ENCODE measurements around the gene MXRA7.

MXRA7 gene

DNA sequence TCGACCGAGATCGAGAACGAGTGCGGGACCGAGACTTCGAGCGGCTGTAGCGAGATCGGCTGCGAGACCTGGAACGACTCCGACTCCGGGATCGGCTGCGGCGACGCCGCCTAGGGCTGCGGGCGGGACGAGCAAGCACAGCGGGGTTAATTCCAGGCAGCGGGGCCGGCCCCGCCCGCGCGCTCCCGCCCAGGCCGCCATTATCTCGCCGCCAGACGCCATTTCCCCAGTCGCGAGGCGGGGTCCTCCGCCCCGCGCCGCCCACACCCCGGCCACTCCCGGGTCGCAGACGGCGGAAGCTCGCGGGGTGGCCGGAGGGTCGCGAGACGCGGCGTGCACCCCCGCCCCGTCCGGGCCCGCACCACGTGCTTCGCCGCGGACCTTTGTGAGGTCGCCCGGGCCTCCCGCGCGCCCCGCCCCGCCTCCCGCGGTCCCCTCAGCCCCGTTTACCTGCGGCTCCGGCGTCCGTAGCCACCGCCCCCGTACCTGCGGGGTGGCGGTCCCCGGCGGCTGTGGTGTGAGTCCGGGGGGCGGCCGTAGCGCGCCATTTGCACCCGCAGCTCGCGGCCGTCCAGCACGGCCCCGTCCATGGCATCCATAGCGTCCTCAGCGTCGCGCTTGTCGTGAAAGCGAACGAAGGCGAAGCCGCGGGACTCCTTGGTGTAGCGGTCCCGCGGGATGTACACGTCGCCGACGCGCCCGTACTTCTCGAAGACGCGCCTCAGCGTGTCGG lies 25.8 kb upstream of the MXRA7 start (continued):
- TF ChIP-seq ZNF121 (tag by site-specific recombination; IDR thresholded peaks at IDR 0.05), result no peak
- TF ChIP-seq ZNF16 (tag by site-specific recombination; IDR thresholded peaks at IDR 0.05; ENCODE audit: low read depth), result no peak
- no peak for TF ChIP-seq ZFP3 (tag by site-specific recombination; IDR thresholded peaks at IDR 0.05; ENCODE audit: low read depth)
- TF ChIP-seq SP7 (tag by site-specific recombination; IDR thresholded peaks at IDR 0.05), result no peak; the same call in 1 of the 2 replicates
- no peak for TF ChIP-seq ZNF138 (tag by site-specific recombination; IDR thresholded peaks at IDR 0.05; ENCODE audit: borderline replicate concordance)
- TF ChIP-seq ZNF514 (tag by site-specific recombination; IDR thresholded peaks at IDR 0.05), result no peak
- TF ChIP-seq, protein P1, sequence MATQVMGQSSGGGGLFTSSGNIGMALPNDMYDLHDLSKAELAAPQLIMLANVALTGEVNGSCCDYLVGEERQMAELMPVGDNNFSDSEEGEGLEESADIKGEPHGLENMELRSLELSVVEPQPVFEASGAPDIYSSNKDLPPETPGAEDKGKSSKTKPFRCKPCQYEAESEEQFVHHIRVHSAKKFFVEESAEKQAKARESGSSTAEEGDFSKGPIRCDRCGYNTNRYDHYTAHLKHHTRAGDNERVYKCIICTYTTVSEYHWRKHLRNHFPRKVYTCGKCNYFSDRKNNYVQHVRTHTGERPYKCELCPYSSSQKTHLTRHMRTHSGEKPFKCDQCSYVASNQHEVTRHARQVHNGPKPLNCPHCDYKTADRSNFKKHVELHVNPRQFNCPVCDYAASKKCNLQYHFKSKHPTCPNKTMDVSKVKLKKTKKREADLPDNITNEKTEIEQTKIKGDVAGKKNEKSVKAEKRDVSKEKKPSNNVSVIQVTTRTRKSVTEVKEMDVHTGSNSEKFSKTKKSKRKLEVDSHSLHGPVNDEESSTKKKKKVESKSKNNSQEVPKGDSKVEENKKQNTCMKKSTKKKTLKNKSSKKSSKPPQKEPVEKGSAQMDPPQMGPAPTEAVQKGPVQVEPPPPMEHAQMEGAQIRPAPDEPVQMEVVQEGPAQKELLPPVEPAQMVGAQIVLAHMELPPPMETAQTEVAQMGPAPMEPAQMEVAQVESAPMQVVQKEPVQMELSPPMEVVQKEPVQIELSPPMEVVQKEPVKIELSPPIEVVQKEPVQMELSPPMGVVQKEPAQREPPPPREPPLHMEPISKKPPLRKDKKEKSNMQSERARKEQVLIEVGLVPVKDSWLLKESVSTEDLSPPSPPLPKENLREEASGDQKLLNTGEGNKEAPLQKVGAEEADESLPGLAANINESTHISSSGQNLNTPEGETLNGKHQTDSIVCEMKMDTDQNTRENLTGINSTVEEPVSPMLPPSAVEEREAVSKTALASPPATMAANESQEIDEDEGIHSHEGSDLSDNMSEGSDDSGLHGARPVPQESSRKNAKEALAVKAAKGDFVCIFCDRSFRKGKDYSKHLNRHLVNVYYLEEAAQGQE (tag by site-specific recombination; IDR thresholded peaks at IDR 0.05), result no peak
- TF ChIP-seq, protein P2, sequence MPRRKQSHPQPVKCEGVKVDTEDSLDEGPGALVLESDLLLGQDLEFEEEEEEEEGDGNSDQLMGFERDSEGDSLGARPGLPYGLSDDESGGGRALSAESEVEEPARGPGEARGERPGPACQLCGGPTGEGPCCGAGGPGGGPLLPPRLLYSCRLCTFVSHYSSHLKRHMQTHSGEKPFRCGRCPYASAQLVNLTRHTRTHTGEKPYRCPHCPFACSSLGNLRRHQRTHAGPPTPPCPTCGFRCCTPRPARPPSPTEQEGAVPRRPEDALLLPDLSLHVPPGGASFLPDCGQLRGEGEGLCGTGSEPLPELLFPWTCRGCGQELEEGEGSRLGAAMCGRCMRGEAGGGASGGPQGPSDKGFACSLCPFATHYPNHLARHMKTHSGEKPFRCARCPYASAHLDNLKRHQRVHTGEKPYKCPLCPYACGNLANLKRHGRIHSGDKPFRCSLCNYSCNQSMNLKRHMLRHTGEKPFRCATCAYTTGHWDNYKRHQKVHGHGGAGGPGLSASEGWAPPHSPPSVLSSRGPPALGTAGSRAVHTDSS (tag by site-specific recombination; IDR thresholded peaks at IDR 0.05), result no peak
- TF ChIP-seq ZNF623 (tag by site-specific recombination; IDR thresholded peaks at IDR 0.05), result no peak
- no peak for TF ChIP-seq ZNF155 (tag by site-specific recombination; IDR thresholded peaks at IDR 0.05)
- peak; percentile 25; the same call in 1 of the 2 replicates for TF ChIP-seq ZNF843 (tag by site-specific recombination; IDR thresholded peaks at IDR 0.05)
- TF ChIP-seq, protein P3, sequence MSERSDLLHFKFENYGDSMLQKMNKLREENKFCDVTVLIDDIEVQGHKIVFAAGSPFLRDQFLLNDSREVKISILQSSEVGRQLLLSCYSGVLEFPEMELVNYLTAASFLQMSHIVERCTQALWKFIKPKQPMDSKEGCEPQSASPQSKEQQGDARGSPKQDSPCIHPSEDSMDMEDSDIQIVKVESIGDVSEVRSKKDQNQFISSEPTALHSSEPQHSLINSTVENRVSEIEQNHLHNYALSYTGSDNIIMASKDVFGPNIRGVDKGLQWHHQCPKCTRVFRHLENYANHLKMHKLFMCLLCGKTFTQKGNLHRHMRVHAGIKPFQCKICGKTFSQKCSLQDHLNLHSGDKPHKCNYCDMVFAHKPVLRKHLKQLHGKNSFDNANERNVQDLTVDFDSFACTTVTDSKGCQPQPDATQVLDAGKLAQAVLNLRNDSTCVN (tag by site-specific recombination; optimal IDR thresholded peaks at IDR 0.05), result peak; percentile 90
- TF ChIP-seq ZNF175 (tag by site-specific recombination; IDR thresholded peaks at IDR 0.05), result no peak
- no peak for TF ChIP-seq ZNF555 (tag by site-specific recombination; conservative IDR thresholded peaks at IDR 0.05)
- TF ChIP-seq ZNF214 (tag by site-specific recombination; IDR thresholded peaks at IDR 0.05; ENCODE audit: borderline replicate concordance), result no peak
- no peak for TF ChIP-seq ZFP41 (tag by site-specific recombination; IDR thresholded peaks at IDR 0.05; ENCODE audit: borderline replicate concordance)
- no peak for TF ChIP-seq ZXDB (tag by site-specific recombination; IDR thresholded peaks at IDR 0.05)
- no peak for TF ChIP-seq ZNF768 (tag by site-specific recombination; IDR thresholded peaks at IDR 0.05)
- TF ChIP-seq, protein P4, sequence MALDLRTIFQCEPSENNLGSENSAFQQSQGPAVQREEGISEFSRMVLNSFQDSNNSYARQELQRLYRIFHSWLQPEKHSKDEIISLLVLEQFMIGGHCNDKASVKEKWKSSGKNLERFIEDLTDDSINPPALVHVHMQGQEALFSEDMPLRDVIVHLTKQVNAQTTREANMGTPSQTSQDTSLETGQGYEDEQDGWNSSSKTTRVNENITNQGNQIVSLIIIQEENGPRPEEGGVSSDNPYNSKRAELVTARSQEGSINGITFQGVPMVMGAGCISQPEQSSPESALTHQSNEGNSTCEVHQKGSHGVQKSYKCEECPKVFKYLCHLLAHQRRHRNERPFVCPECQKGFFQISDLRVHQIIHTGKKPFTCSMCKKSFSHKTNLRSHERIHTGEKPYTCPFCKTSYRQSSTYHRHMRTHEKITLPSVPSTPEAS (tag by site-specific recombination; IDR thresholded peaks at IDR 0.05), result no peak
- no peak for TF ChIP-seq ZNF248 (tag by site-specific recombination; IDR thresholded peaks at IDR 0.05)
- TF ChIP-seq ZNF19 (tag by site-specific recombination; IDR thresholded peaks at IDR 0.05; ENCODE audit: low read depth), result no peak
- no peak for TF ChIP-seq ZNF146 (tag by site-specific recombination; IDR thresholded peaks at IDR 0.05)
- TF ChIP-seq ZNF114 (tag by site-specific recombination; IDR thresholded peaks at IDR 0.05), result no peak
- TF ChIP-seq ZNF510 (tag by site-specific recombination; IDR thresholded peaks at IDR 0.05; ENCODE audit: insufficient replicate concordance), result no peak
- TF ChIP-seq ZFHX2 (tag by site-specific recombination; conservative IDR thresholded peaks at IDR 0.05), result peak; percentile 90
- TF ChIP-seq ZNF600 (tag by site-specific recombination; IDR thresholded peaks at IDR 0.05), result peak; percentile 70; the same call in 1 of the 2 replicates
- no peak; the same call in 1 of the 2 replicates for TF ChIP-seq ZNF501 (tag by site-specific recombination; IDR thresholded peaks at IDR 0.05)
- no peak for TF ChIP-seq HOXC10 (CRISPR knock-in tag; IDR thresholded peaks at IDR 0.05)
- TF ChIP-seq ZNF140 (tag by site-specific recombination; IDR thresholded peaks at IDR 0.05), result no peak
- TF ChIP-seq, protein P5, sequence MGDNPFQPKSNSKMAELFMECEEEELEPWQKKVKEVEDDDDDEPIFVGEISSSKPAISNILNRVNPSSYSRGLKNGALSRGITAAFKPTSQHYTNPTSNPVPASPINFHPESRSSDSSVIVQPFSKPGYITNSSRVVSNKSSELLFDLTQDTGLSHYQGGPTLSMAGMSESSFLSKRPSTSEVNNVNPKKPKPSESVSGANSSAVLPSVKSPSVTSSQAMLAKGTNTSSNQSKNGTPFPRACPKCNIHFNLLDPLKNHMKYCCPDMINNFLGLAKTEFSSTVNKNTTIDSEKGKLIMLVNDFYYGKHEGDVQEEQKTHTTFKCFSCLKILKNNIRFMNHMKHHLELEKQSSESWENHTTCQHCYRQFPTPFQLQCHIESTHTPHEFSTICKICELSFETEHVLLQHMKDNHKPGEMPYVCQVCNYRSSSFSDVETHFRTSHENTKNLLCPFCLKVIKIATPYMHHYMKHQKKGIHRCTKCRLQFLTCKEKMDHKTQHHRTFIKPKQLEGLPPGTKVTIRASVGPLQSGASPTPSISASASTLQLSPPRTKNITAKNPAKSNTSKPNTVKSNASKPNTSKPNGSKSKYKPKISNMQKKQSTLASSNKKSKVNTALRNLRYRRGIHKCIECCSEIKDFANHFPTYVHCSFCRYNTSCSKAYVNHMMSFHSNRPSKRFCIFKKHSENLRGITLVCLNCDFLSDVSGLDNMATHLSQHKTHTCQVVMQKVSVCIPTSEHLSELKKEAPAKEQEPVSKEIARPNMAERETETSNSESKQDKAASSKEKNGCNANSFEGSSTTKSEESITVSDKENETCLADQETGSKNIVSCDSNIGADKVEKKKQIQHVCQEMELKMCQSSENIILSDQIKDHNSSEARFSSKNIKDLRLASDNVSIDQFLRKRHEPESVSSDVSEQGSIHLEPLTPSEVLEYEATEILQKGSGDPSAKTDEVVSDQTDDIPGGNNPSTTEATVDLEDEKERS (tag by site-specific recombination; IDR thresholded peaks at IDR 0.05), result no peak

Measured in HEK293 (cell line).